B cell (primary cell): Measurements from ENCODE around the gene ACIN1.

ENCODE experiments used
- CTCF ChIP-seq: fragments of 200-600 bp; IDR thresholded peaks from one replicate; pipeline ENCODE4 v1.8.0; 2022; ENCODE audit warnings: antibody characterized with exemption, mild to moderate bottlenecking
- EZH2 ChIP-seq: IDR thresholded peaks from 2 replicates; pipeline ENCODE4 v1.6.1; 2012; ENCODE audit warnings: borderline replicate concordance, low read depth, mild to moderate bottlenecking, moderate library complexity, low read length; ENCODE audit not compliant: insufficient read depth, poor library complexity, severe bottlenecking

- TF ChIP-seq CTCF (no peak), EZH2 (no peak)
These were observed 8.6 kb upstream of the ACIN1 start for GRCh38 chr14:23103581-23103980.
